Activated T-cell treated with anti-CD3 and anti-CD28 coated beads for 1 hour (primary cell): ENCODE measurements around the gene COPS9.

ENCODE experiments used
- DNase-seq: peaks from one replicate; pipeline ENCODE4 v3.0.0-alpha.2; 2020; ENCODE audit warnings: low read depth

The COPS9 gene

DNA sequence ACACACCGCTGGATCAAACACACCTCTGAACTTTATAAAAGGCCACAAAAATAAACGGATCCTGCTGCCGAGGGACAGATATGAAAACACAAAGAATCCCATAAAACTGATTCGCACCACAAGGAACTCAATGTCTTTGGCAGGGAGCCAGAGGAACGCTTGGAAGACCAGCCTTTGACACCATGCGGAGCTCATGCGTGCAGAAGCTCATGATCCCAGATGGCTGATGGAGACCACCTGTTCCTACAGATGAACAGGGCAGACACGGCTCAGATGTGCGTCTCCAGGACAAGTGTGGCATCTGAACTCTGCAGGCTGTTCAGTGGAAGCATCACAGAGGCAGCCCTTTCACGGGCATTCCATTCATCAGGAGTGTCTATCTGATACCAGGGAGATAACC lies 24.9 kb downstream of the COPS9 start:
- DNase-seq = no peak

DNA sequence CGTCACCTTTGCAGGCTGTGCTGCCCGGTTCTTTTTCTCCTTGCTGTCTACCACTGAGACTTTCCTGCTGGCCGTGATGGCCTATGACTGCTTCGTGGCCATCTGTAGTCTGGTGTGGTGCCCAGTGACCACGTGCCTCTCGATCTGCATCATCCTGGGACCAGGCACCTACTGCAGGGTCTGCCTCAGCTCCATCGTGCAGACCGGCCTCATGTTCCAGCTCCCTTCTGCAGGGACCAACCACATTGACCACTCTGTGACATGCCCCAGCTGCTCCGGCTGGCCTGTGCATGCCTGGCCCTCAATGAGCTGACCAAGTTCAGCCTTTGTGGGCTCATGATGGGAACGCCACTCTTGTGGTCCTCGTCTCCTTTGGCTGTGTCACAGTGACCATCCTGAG lies 26.7 kb downstream of the COPS9 start:
- DNase-seq = no peak

DNA sequence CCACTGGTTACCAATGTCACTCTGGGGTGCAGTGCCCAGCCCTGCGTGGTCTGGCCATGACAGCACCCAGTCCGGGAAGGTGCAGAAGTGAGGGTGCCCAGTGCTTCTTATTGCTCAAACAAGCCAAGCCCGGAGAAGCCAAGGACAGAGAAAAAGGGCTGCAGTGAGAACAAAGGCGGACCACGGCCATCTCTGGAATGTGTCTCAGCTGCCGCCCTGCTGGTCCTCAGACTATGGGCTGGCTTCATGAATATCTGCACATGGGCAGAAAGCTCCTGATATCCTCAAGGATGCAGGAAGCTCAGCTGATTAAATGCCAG lies 28.7 kb downstream of the COPS9 start:
- no peak for DNase-seq

DNA sequence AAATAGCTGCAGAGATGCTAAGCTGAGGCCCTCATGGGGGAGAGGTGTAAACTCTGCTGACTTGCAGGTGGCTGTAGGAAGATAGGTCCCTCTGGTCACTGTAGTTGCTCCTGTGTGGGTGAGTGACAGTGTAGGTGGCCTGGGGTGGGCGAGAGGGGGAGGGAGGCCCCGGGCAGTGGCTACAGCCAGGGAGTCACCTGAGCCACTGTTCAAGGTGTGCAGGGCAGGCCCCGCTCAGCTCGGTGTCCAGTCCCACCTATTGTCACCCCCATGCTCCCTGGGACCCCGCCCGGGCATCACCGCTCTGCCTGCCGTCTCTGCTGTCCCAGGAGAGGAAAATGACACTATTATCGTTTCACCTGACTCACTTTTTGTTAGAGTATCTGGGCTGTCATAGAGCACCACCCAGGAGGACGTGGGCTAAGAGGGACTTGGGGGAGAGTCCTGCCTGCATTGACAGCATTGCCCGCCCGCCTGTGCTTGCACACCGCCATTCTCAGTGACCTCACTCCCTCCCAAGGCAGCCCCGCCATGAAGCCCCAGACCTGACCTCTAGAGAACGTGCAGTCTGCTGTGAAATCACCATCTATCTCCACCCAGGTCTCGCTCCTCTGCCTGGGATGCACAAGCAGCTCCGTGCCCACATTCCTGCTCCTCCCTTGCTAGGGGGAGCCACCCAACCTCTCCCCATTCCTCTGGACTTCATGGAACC lies 29.2 kb downstream of the COPS9 start:
- no peak for DNase-seq

DNA sequence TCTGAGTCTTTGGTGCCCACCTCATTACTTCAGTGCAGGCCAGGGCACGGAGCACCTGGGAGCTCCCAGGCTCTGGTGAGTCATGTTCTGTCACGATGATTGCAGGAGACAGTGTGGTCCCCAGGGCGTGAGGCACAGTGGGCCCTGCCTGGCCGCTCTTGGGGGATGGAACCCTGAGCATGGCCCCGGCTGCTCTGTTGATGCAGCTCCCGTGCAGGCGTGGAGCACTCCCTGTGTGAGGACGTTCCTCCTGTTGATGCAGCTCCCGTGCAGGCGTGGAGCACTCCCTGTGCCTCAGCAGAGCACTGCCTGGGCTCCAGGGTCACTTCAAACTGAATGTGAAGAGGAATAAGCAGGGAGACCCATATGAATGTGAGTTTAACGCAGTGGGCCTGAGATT lies 30.1 kb downstream of the COPS9 start:
- no peak for DNase-seq

DNA sequence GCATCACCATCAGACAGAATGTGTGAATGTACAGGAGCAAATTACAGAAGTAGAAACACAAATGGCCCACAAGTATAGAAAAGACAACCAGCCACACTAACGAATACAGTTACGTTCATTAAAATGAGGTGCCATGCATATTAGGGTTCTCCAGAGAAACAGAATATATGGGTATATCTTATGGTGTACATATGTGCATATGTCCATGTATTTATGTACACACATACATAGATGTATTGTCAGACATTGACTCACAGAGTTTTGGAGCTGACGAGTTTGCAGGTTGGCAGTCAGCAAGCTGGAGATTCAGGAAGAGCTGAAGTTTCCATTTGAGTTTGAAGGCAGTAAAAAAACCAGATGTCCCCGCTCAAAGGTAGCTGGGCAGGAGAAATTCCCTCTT lies 33.0 kb downstream of the COPS9 start:
- no peak for DNase-seq

DNA sequence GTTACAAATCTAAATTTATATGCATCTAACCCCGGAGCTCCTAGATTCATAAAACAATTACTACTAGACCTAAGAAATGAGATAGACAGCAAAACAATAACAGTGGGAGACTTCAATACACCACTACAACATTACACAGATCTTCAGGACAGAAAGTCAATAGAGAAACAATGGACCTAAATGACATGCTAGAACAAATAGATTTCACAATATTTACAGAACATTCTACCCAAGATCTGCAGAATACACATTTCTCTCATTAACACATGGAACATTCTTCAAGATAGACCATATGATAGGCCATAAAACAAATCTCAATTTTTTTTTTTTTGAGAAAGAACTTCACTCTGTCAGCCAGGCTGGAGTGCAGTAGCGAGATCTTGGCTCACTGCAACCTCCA lies 37.8 kb downstream of the COPS9 start:
- DNase-seq = no peak

DNA sequence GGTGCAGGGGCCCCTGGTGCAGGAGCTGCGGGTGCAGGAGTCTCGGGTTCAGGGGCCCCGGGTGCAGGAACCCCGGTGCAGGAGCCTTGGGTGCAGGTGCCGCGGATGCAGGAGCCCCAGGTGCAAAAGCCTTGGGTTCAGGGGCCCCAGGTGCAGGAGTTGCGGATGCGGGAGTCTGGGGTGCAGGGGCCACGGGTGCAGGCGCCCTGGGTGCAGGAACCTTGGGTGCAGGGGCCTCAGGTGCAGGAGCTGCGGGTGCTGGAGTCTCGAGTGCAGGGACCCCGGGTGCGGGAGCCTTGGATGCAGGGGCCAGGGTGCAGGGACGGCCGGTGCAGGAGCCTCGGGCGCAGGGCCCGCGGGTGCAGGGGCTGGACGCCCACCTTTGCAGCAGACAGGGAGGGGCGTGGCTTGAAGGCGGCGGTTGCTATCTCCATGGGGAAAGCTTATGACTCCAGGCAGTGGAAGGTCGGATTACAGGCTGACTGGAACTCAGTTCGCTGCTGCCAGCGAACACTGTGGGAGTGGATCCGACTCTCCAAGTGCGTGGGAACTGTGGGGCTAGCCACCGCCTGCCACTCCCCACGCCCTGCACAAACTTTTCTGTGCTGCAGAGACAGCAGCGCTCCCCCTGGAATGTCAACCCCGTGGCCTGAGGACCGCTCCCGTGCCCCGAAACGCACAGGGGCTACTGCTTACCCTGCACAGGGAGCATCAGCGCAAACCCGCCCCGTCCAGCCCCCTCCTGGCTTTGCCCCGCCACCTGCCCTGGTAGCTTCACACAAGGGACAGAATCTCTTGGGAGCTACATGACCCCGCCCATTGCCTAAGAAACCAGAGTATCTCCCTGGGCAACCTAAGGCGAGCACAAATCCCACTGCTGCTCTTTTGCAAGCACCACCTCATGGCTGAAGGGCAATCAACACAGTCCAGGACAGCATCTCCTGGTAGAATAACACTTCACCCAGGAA lies 40.3 kb downstream of the COPS9 start:
- DNase-seq = no peak

DNA sequence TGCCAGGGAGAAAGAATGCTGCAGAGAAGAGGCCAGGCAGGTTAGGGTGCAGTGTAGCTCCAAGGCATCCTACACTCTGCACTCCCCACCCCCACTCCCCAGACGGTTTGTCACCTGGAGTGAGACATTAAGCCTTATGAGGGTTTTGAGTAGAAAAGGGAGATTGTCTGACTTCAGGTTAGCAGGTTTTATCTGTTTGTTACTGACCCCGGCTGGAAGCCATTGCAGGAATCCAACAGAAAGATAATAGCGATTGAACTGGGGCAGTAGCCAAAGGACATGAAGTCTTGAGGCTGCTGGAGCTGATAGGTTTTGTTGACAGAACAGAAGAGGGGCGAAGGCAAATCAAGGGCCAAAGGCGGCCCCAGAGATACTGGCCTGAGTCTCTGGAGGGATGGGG lies 46.8 kb downstream of the COPS9 start:
- no peak for DNase-seq

DNA sequence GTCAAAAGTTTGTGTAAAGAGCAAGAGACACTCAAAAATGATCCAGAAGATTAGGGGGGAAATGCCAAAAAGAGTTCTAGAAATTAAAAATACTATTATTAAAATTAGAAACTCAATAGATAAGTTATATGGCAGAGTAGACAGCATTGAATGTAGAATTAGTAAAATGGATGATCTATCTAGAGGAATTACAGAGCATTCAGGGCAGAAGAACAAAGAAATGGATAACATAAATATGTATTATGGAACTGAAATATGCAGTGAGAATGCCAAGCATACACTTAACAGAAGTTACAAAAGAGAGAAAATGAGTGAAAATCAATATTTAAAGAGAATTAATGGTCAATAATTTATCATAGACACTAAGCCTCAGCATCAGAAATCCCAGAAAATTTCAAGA lies 49.5 kb downstream of the COPS9 start:
- no peak for DNase-seq
